Esophagus squamous epithelium (tissue), 4 donors: ENCODE measurements around the gene DCHS1.

ENCODE experiments used
- POLR2A ChIP-seq, 4 donors: fragments of 450-650 bp; IDR thresholded peaks; one replicate each; pipeline ENCODE4 v1.6.1; 2017; ENCODE audit warnings: antibody characterized with exemption in 4 of 4, mild to moderate bottlenecking in 4 of 4, moderate library complexity in 3 of 4
- TF ChIP-seq, protein P1 (sequence below), 6 experiments: fragments of 450-650 bp in 4 of 6; fragments of 200-600 bp in 2 of 6; sonication (generic) in 2 of 6; IDR thresholded peaks; one replicate each; pipeline ENCODE4 v1.5.1; 2016 to 2019; ENCODE audit warnings: antibody characterized with exemption in 6 of 6, mild to moderate bottlenecking in 4 of 6, moderate library complexity in 4 of 6

DNA sequence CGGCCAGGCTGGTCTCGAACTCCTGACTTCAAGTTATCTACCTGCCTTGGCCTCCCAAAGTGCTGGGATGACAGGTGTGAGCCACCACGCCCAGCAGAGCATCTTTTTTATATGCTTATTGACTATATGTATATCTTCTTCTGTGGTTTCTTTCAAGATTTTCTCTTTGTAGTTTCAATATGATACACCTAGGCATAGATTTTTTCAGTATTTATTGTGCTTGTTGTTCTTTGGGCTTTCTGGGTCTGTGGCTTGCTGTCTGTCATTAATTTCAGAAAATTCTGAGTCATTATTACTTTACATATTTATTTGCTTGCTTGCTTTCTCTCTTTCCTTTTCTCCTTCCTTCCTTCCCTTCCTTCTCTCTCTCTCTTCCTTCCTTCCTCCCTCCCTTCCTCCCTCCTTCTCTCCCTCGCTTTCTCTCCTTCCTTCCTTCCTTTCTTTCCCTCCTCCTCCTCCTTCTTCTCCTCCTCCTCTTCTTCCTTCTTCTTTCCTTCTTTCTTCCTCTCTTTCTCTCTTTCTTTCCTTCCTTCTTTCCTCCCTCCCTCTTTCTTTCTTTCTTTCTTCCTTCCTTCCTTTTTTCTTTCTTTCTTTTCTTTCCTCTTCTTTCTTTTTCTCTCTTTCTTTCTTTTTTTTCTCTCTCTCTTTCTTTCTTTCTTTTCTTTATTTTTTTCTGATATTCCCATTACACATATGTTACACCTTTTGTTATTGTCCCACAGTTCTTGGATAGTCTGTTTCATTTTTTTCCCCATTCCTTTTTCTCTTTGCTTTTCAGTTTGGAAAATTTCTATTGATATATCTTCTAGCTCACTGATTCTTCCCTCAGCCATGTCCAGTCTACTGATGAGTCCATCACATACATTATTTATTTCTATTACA lies 10.9 kb upstream of the DCHS1 start:
- TF ChIP-seq, protein P1, sequence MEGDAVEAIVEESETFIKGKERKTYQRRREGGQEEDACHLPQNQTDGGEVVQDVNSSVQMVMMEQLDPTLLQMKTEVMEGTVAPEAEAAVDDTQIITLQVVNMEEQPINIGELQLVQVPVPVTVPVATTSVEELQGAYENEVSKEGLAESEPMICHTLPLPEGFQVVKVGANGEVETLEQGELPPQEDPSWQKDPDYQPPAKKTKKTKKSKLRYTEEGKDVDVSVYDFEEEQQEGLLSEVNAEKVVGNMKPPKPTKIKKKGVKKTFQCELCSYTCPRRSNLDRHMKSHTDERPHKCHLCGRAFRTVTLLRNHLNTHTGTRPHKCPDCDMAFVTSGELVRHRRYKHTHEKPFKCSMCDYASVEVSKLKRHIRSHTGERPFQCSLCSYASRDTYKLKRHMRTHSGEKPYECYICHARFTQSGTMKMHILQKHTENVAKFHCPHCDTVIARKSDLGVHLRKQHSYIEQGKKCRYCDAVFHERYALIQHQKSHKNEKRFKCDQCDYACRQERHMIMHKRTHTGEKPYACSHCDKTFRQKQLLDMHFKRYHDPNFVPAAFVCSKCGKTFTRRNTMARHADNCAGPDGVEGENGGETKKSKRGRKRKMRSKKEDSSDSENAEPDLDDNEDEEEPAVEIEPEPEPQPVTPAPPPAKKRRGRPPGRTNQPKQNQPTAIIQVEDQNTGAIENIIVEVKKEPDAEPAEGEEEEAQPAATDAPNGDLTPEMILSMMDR (IDR thresholded peaks at IDR 0.05): no peak
- TF ChIP-seq POLR2A (IDR thresholded peaks at IDR 0.05): no peak
